Embryonic facial prominence (tissue), 1 donor: Measurements from ENCODE around the gene LPP.

ENCODE experiments used
- DNase-seq: peaks from one replicate; pipeline ENCODE4 v3.0.0-alpha.2; 2016; ENCODE audit errors: extremely low spot score

LPP gene

GRCh38 chr3:188299068-188299467 is 145.1 kb downstream of the LPP start:
- no peak for DNase-seq

DNA sequence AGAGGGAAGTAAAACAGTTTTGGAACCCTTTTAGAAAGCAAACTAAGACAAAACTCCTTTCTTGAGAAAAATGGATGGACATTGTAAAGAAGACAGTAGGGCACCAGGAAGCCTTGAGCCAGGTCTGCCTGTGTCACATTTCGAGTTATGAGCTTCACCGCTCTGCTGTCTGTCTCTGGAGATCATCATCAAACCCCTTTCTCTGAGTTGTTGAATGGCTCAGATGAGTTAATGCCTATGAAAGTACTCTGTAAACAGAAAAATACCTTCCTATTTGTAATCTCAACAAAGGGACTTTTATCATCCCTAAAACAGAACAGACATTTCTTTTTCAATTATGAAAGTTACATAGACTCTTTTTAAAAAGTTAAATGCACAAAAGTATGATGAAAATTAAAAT is 145.8 kb downstream of the LPP start:
- DNase-seq = no peak

DNA sequence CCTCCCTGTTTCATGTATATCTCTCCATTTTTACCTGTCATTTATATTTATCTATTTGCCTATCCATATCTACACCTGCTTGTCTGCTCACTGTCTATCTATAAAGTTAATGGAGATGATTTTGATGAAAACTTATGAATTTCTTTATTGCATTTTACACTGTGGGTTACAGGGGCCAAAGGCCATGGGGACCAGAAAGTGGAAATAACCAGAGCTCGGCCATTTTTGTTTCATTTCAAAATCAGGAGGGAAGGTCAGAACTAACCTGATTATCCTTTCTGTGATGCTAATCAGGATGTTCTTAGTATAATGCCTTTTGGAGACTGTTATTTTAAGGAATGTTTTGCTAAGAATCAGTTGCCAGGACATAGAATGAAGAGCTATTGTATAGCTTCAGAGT is 147.2 kb downstream of the LPP start:
- DNase-seq = no peak

DNA sequence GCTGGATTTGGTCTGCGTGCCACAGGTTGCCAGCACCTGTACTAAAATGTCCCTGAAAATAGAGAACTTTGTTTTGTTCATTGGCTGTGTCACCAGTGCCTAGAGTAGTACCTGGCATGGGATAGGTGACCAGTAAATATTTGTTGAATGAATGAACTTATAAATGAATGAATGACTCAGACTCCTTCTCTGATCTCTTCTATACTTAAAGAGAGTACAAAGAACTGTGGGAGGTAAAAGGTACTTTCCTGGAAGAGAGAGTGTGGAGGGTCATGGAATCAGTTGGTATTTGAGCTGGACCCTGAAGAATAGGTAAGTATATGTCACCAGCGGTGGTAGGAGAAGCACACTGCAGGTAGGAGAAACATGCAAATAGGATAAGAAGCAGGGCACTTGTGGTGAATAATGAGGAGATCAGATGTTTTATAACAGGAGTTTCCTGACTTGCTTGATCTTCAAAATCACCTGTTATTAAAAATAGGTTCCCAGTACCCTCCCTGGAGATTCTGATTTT is 149.4 kb downstream of the LPP start:
- DNase-seq = no peak

GRCh38 chr3:188303823-188304222 is 149.9 kb downstream of the LPP start:
- no peak for DNase-seq

GRCh38 chr3:188304501-188304900 is 150.5 kb downstream of the LPP start:
- no peak for DNase-seq

- DNase-seq = no peak
Measured at GRCh38 chr3:188305220-188305619, 151.3 kb downstream of the LPP start.

- DNase-seq = no peak
Measured at GRCh38 chr3:188306435-188307005, 152.6 kb downstream of the LPP start.

DNA sequence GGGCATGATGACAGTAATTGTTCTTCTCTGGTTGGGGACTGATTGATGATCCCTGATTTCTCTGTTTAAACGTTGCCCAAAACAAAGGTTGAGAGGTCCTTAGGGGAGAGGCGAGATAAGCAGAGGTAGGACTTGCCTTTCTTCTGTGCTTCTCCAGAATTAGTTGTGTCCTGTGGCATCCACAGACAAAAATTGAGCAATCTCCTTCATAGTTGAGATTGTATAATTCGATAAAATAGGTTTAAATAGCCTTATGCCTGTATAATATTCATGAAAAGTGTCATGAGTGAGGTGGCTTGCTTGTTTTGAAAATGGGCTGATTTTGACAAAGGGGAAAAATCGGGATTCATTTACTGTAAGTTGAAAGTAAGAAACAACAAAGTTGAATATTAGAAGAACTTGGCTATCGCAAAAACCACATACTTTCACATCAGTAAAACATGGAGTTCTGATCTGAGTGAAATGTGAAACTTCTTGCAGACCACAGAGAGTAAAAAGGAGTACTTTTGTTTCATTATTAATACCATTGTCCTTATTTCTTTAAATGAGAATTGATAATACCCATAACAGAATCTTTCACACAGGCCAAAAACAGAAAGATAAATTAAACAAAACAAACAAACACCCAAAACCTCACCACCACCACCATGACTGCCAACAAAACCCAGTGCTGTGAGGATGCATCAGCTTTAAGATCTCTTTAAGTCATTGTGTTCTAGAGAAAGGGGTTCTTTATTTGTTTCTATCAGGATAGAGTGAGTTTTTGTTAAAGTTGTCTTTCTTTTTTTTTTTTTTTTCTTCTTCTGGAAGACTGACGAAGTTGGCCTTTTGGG is 155.7 kb downstream of the LPP start:
- no peak for DNase-seq

GRCh38 chr3:188310270-188310710 is 156.3 kb downstream of the LPP start:
- no peak for DNase-seq

- DNase-seq = no peak
Measured at GRCh38 chr3:188315553-188315952, 161.6 kb downstream of the LPP start.

- no peak for DNase-seq
Measured at GRCh38 chr3:188316021-188316722, 162.2 kb downstream of the LPP start.

GRCh38 chr3:188316723-188317070 is 162.7 kb downstream of the LPP start:
- no peak for DNase-seq

DNA sequence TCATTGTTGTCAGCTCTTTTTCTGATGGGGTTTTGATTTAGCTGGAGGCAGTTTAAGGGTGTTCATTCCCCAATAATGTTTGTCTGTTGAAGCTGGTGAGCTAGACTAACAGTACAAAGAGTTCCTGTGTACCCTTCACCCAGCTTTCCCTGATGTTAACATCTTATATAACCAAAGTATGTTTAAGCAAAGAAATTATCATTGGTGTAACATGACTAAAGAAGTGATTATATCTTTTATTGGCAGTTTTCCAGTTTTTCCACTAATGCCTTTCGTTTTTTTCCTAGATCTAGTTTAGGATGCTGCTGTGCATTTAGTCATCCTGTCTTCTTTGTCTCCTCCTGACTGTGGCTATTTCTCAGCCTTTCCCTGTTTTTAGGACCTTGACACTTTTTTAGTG is 165.6 kb downstream of the LPP start:
- no peak for DNase-seq

GRCh38 chr3:188320757-188321156 is 166.8 kb downstream of the LPP start:
- no peak for DNase-seq

DNA sequence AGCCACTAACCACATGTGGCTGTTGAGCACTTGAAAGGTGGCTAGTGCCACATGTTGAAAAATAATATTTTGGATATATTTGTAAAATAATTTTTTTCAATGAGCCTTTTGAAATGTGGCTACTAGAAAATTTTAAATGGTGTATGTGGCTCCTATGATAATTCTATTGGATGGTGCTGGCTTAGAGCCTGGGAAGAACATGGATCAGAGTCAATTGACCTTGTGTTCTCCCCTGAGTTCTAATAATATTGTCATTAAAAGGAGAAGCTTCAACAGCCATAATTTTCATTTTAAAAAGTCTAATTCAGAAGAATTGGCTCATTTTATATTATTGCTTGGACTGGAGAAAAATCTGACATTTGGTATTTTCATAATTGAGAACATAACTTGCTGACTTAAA is 167.3 kb downstream of the LPP start:
- no peak for DNase-seq

DNA sequence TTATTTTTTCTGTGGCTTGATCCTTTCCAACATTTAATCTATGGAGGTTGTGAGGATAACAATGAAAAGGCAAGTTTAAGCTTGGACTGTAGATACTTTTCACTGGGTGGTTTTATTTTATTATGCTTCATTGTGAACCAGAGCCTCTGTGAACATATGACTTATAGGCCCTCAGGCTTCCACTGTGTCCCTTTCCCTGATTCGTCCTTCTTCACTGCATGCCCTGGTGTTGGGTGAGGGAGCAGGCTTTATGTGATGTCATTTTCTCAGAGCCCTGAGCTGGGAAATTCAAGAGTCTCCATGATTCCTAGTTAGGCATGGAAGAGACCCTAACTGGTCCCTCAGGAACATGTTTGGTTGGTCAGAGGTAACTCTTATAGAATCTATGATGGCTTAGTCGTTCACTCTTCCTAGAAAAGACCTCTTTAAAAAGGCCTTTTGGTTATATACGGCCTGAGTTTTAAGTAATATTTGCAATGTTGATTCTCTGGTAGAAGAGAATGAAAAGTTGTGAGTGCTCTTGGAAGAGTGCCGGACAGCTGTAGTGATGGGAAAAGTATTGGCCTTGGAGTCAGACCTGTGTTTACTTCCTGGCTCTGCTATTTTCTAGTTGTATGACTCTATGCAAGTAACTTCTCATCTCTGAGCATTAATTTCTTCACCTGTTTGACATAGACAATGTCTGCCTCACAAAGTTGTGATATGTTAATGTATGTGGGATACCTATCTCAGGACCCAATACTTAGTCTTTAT is 168.4 kb downstream of the LPP start:
- no peak for DNase-seq

- no peak for DNase-seq
Measured at GRCh38 chr3:188323067-188323842, 169.3 kb downstream of the LPP start.

DNA sequence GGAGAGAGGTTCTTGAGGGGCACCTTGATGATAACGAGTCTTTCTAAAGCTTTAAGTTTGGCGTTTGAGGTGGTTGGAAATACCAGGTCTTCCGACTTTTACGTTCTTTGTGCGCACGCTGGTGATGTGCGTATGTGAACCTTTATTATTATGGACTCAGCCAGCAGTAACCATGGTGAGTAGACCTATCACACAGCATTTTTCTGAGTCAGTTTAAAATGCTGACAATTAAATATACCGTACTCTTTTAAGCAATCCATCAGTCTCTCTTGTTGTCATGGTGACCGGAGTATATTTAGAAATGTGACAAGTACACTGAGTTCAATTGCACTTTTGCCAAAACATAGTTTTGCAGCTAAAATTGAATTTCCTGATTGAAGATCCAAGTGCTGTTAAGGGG is 172.2 kb downstream of the LPP start:
- no peak for DNase-seq

- DNase-seq = no peak
Measured at GRCh38 chr3:188326968-188327367, 173.0 kb downstream of the LPP start.

GRCh38 chr3:188327433-188327832 is 173.5 kb downstream of the LPP start:
- DNase-seq = no peak
